T47D (cell line): Measurements from ENCODE around the gene DAPP1.
"Not testable (repeated sequence)": the region's sequence is repeated elsewhere in the genome, so short reads cannot be mapped to it uniquely, and the experiment has no call there.

ENCODE experiments used
- DNase-seq, 2 experiments: peaks; one replicate each; pipeline versions ENCODE4 v3.0.0 to v3.0.0-alpha.2; 2011 to 2012; ENCODE audit warnings: low read depth in 1 of 2, low spot score in 1 of 2
- JUND ChIP-seq: IDR thresholded peaks from 2 replicates; pipeline ENCODE4 v1.6.1; 2012; ENCODE audit warnings: low read depth
- in situ Hi-C: cut with HindIII; loops from 2 replicates; pipeline ENCODE4 v1.10.0; 2016; ENCODE audit warnings: low sequenced_read_pairs, low pct_unique_long_range_greater_than_20kb

The DAPP1 gene

GRCh38 chr4:99810536-99810935 is 6.1 kb upstream of the DAPP1 start:
- in situ Hi-C loops, result no loop called here
- no peak for DNase-seq
- no peak for TF ChIP-seq JUND

- no peak for TF ChIP-seq JUND
- DNase-seq, result no peak
- in situ Hi-C loops, result no loop called here
Measured at GRCh38 chr4:99811117-99811516, 5.5 kb upstream of the DAPP1 start.

GRCh38 chr4:99811850-99812249 is 4.8 kb upstream of the DAPP1 start:
- in situ Hi-C loops, result no loop called here
- no peak for TF ChIP-seq JUND
- DNase-seq, result peak in 1 of 2 experiments; percentile 65

GRCh38 chr4:99815597-99816011 is 1.0 kb upstream of the DAPP1 start:
- in situ Hi-C loops, result no loop called here
- TF ChIP-seq JUND, result no peak
- DNase-seq, result peak in 1 of 2 experiments; percentile 74

GRCh38 chr4:99817309-99817890 is 773 bp downstream of the DAPP1 start:
- in situ Hi-C loops, result no loop called here
- no peak for TF ChIP-seq JUND
- DNase-seq, result no peak

GRCh38 chr4:99818661-99819060 is 2.0 kb downstream of the DAPP1 start:
- TF ChIP-seq JUND, result no peak
- no peak for DNase-seq
- in situ Hi-C loops, result no loop called here

- DNase-seq, result no peak
- in situ Hi-C loops, result no loop called here
- no peak for TF ChIP-seq JUND
Measured at GRCh38 chr4:99821918-99822503, 5.4 kb downstream of the DAPP1 start.

- no peak for TF ChIP-seq JUND
- no peak for DNase-seq
- in situ Hi-C loops, result no loop called here
Measured at GRCh38 chr4:99822734-99823133, 6.1 kb downstream of the DAPP1 start.

- TF ChIP-seq JUND, result no peak
- in situ Hi-C loops, result no loop called here
- no peak for DNase-seq
Measured at GRCh38 chr4:99824070-99824599, 7.5 kb downstream of the DAPP1 start.

GRCh38 chr4:99825272-99825671 is 8.6 kb downstream of the DAPP1 start:
- peak in 1 of 2 experiments; percentile 20 for DNase-seq
- in situ Hi-C loops, result no loop called here
- no peak for TF ChIP-seq JUND

- TF ChIP-seq JUND, result no peak
- in situ Hi-C loops, result no loop called here
Measured at GRCh38 chr4:99826016-99826415, 9.4 kb downstream of the DAPP1 start.

GRCh38 chr4:99827454-99827853 is 10.8 kb downstream of the DAPP1 start:
- in situ Hi-C loops, result no loop called here
- no peak for DNase-seq
- no peak for TF ChIP-seq JUND

More at GRCh38 chr4:99826016-99826415, 9.4 kb downstream of the DAPP1 start:
- DNase-seq, result no peak

- TF ChIP-seq JUND, result no peak
- DNase-seq, result no peak
- in situ Hi-C loops, result no loop called here
Measured at GRCh38 chr4:99827857-99828256, 11.2 kb downstream of the DAPP1 start.

GRCh38 chr4:99828477-99828876 is 11.8 kb downstream of the DAPP1 start:
- no peak for TF ChIP-seq JUND
- in situ Hi-C loops, result no loop called here
- DNase-seq, result no peak

GRCh38 chr4:99830051-99830450 is 13.4 kb downstream of the DAPP1 start:
- in situ Hi-C loops, DNase-seq: not testable (repeated sequence)
